ENCODE results near the gene AMMECR1L.
"Not testable (repeated sequence)": the region's sequence is repeated elsewhere in the genome, so short reads cannot be mapped to it uniquely, and the experiment has no call there.

Gene AMMECR1L

GRCh38 chr2:127888772-127889171 lies 3.0 kb upstream of the AMMECR1L start:
- peaks cover 9% of the 10 kb centered on the region for H3K36me3 ChIP-seq
- TF ChIP-seq CTCF (IDR thresholded peaks at IDR 0.05; ENCODE audit: low read depth, low read length): no peak
- no peaks in the 10 kb centered on the region for H3K27me3 ChIP-seq (ENCODE audit: insufficient read depth, low read depth, severe bottlenecking)
- H3K27ac ChIP-seq: no peak overlapping the region
- H3K4me3 ChIP-seq (ENCODE audit: low read depth, low read length): no peak overlapping the region
- H3K9me3 ChIP-seq (ENCODE audit: severe bottlenecking): no peaks in the 10 kb centered on the region
- no peak for DNase-seq

DNA sequence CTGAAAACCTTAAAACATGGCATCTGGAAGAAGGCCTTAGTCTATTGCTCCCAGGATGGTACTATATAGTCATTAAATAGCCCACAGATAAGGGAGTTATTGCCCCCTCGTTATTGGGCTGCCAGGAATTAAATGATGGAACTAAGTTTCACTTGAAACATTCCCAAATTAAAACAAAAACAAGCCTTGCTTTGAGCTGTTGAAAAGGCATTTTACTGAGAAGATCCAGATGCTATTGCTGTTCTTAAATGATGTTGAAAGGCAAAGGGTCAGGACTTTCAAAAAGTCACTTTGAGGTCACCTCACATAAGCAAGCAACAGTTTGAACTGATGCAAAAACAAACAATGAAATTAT lies 2.0 kb upstream of the AMMECR1L start:
- Histone ChIP-seq H3K36me3 (peaks cover 18% of the 10 kb centered on the region), H3K27me3 (ENCODE audit: insufficient read depth, low read depth, severe bottlenecking) (no peaks in the 10 kb centered on the region), H3K27ac (no peak overlapping the region), H3K4me3 (ENCODE audit: low read depth, low read length) (no peak overlapping the region), H3K9me3 (ENCODE audit: severe bottlenecking) (no peaks in the 10 kb centered on the region)
- no peak for DNase-seq
- no peak for TF ChIP-seq CTCF (IDR thresholded peaks at IDR 0.05; ENCODE audit: low read depth, low read length)

DNA sequence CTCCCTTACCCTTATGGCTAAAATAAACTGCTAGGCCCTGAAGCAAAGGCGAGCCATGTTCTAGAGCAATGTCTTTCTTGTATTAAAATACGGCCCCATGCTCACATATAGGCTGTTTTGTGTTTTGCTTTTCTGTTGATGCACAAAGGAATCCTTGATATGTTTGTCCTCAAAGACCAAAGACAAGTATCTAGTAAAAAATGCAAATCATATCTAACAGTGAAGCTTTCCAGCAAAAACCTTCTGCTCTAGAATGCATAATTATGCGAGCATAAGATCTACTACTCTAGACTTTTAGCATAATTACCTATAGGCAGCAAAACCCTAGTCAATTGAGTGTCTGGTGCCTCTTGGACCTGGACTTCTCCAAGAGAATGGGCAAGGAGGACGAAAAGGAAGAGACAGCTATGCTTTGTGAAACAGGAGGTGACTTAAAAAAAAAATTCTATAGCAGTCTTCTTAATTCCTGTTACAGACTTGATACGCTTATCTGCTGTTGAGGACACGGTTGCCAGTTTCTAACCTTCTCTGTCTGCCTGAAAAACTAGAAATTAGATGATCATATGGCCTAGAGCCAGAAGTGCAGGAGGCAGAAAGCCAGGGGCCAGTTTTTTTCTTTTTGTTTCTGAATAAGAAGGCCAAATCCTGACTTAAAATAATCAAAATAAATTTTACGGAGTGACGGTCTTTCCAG lies 1.5 kb upstream of the AMMECR1L start:
- Histone ChIP-seq H3K9me3 (ENCODE audit: severe bottlenecking) (no peaks in the 10 kb centered on the region), H3K27ac (peak overlapping the region; percentile 48; the same call in 1 of the 2 replicates), H3K36me3 (peaks cover 23% of the 10 kb centered on the region), H3K27me3 (ENCODE audit: insufficient read depth, low read depth, severe bottlenecking) (no peaks in the 10 kb centered on the region), H3K4me3 (ENCODE audit: low read depth, low read length) (peak overlapping the region; percentile 63)
- no peak for DNase-seq
- TF ChIP-seq CTCF (IDR thresholded peaks at IDR 0.05; ENCODE audit: low read depth, low read length): no peak

DNA sequence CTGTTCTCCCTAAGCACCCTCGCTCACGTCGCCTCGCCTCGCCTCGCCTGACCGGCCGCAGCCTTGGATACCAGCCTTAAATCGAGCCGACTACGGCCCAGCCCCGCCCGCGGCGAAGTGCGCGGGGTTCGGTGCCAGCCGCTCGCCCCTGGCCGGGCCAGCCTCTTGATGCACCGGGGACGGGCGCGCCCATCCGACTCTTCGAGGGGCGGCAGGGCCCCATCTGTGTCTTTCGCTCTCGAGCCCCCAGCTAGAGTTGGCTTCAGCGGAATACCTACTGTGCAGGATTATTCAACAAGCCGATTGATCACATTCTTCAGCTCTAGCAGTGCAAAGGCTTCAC lies 808 bp upstream of the AMMECR1L start:
- not testable (repeated sequence) for DNase-seq; H3K27me3 ChIP-seq (ENCODE audit: insufficient read depth, low read depth, severe bottlenecking); H3K9me3 ChIP-seq (ENCODE audit: severe bottlenecking)
- H3K27ac ChIP-seq: peak overlapping the region; percentile 68
- H3K36me3 ChIP-seq: peaks cover 29% of the 10 kb centered on the region
- H3K4me3 ChIP-seq (ENCODE audit: low read depth, low read length): peak overlapping the region; percentile 63

DNA sequence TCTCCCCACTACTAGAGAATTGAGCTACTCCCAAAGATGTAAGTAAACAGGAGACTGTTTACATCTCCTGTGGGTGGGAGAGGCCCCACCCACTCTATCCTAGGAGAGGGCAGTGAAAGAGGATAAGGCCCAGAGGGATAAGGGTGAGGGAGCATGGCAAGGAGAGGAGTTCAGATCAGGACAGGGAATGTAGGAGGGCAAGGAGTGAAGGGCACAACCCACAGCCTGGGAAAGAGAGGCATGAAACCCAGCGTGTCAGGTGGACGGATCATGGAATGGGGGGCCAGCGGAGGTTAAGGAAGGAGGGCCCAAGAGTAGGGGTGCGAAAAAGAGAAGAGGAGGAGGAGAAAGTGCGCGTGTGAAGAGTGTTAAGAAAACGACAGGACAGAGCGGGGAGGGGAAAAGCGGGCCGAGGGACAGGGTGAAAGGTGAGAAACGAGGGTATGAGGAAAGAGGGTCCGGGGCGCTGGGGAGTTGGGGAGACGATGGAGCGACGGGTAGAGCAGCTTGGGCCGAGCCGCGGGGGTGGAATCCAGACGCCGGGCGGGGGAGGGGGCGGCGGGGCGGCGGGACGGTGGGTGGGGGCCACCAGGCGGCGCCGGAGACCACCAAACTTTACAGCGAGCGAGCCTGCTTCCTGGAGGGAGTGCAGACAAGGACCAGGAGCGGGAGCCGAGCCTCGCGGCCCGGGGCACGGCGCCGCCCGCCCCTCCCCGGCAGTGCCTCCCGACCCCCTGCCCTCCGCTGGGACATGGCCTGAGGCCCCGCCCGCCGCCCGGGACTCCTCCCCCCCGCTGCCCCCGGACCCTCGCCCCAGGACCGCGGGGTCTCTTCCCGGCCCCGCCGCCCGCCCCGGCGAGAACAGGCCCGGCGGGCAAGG lies 655 bp downstream of the AMMECR1L start:
- Histone ChIP-seq H3K27ac (peak overlapping the region; percentile 24; the same call in 1 of the 2 replicates), H3K4me3 (ENCODE audit: low read depth, low read length) (peak overlapping the region; percentile 45), H3K36me3 (peaks cover 35% of the 10 kb centered on the region)
- H3K27me3 ChIP-seq (ENCODE audit: insufficient read depth, low read depth, severe bottlenecking); H3K9me3 ChIP-seq (ENCODE audit: severe bottlenecking): not testable (repeated sequence)
- DNase-seq: peak; percentile 57

DNA sequence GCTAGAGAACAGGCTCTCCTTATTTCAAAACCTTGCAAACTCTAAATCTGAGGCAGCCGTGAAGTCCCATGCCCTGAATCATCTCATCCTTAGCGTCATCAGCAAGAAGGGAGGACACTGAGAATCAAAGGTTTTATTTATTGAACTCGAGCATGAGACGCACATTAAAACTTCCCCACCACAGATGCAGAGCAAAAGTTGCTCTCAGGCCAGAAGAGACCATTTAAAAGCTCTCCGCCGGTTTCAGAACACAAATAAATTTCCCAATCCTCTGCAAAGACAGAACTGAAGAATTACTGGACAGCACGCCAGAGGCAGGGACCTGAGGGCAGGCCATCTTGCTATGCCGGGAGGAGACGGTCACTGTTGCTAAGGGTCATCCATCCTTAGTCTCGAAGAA lies 1.3 kb downstream of the AMMECR1L start:
- no peak for TF ChIP-seq CTCF (IDR thresholded peaks at IDR 0.05; ENCODE audit: low read depth, low read length)
- Histone ChIP-seq H3K36me3 (peaks cover 42% of the 10 kb centered on the region), H3K9me3 (ENCODE audit: severe bottlenecking) (no peaks in the 10 kb centered on the region), H3K4me3 (ENCODE audit: low read depth, low read length) (peak overlapping the region; percentile 45), H3K27ac (peak overlapping the region; percentile 24; the same call in 1 of the 2 replicates), H3K27me3 (ENCODE audit: insufficient read depth, low read depth, severe bottlenecking) (no peaks in the 10 kb centered on the region)
- DNase-seq: no peak

Measured in WERI-Rb-1 (cell line).